HG03521 (cell line): Measurements from ENCODE around the gene PHLPP1.
"Not testable (repeated sequence)": the region's sequence is repeated elsewhere in the genome, so short reads cannot be mapped to it uniquely, and the experiment has no call there.

Experiments
- ATAC-seq: cut with Tn5 transposase; IDR thresholded peaks from one replicate; pipeline ENCODE4 v1.9.1; 2021; ENCODE audit warnings: mild to moderate bottlenecking, moderate library complexity; ENCODE audit not compliant: unreplicated experiment

PHLPP1 gene

GRCh38 chr18:62880673-62881364 is 165.5 kb downstream of the PHLPP1 start:
- ATAC-seq = no peak

DNA sequence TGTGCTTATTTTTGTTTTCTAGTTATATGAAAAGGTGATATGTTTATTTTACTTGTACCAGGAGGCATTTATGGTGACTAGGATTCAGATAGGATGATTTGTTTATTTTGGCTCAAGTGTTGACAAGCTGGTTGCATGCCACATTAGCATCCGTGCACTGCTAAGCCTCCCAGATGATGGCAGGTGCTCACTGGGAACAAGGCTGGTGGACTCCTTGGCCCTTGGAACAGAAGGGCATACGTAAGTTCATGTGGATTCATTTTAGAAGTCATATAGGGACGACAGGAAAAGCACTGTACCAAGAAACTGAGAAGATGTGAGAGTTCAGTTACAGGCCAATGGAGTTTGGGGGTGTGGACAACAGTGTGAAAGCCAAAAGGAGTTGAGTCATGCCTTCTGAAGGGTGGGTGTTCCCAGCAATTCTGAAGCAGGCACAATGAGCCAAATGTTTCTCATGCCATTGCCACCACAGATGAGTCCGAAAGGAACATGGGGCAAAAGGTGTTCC is 166.2 kb downstream of the PHLPP1 start:
- ATAC-seq = no peak

- no peak for ATAC-seq
Observed at GRCh38 chr18:62883937-62884735, 168.8 kb downstream of the PHLPP1 start.

- no peak for ATAC-seq
Observed at GRCh38 chr18:62885804-62886203, 170.5 kb downstream of the PHLPP1 start.

- no peak for ATAC-seq
Observed at GRCh38 chr18:62894681-62895390, 179.5 kb downstream of the PHLPP1 start.

DNA sequence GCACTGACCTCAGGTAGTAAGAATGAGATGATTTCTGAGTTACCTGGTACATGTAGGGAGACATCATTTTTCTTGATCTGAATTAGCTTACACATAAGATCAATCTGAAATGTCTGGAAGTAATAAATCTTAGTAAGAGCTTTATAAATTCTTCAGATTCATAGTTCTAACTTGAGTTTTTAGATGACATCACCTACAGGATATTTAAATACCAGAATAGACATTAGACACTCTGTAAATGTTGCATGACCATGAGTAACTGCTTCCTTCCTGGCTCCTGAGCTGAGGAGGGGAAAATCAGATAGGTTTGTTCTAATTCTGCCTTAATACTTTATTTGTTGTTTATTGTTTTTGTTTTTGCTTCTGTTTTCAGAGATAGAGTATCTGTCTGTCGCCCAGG is 181.8 kb downstream of the PHLPP1 start:
- no peak for ATAC-seq

DNA sequence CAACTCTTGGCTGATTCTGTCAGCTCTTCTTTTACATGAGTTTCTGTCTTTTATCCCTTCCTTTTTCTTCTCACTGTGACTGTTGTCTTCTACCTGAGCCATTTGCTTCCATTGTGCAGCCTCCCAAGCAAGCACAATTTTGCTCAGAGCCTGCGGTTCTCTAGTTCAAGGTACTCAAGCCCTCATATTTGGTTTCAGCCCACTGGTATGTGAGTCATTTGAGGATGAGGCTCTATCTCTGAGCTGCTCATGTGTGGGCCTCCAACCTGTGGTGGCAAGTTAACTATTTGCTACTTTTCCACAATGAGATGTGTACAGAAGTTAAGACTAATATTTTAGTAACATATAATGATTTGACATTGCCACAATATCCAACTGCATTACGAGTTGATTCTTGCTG is 183.0 kb downstream of the PHLPP1 start:
- ATAC-seq = no peak

- ATAC-seq = no peak
Observed at GRCh38 chr18:62899534-62899933, 184.2 kb downstream of the PHLPP1 start.

DNA sequence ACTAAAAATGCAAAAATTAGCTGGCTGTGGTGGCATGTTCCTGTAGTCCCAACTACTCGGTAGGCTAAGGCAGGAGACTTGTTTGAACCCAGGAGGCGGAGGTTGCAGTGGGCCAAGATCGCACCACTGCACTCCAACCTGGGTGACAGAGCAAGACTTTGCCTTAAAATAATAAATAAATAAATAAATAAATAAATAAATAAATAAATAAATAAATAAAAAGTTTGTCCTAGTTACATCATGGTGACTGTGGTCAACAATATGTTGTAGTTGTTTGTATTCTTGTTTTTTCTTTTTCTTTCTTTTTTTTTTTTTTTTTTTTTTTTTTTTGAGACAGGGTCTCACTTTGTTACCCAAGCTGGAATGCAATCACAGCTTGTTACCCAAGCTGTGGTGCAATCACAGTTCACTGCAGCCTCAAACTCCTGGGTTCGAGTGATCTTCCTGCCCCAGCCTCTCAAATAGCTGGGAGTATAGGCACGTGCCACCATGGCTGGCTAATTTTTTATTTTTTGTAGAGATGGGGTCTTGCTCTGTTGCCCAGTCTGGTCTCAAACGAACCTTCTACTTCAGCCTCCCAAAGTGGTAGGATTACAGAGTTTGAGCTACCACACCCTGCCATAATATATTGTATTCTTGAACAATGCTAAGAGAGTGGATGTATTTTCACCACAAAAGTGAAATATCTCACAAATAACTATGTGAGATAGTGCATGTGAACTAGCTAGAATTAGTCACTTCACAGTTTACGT is 185.0 kb downstream of the PHLPP1 start:
- no peak for ATAC-seq

- ATAC-seq = no peak
Observed at GRCh38 chr18:62902776-62903175, 187.4 kb downstream of the PHLPP1 start.

DNA sequence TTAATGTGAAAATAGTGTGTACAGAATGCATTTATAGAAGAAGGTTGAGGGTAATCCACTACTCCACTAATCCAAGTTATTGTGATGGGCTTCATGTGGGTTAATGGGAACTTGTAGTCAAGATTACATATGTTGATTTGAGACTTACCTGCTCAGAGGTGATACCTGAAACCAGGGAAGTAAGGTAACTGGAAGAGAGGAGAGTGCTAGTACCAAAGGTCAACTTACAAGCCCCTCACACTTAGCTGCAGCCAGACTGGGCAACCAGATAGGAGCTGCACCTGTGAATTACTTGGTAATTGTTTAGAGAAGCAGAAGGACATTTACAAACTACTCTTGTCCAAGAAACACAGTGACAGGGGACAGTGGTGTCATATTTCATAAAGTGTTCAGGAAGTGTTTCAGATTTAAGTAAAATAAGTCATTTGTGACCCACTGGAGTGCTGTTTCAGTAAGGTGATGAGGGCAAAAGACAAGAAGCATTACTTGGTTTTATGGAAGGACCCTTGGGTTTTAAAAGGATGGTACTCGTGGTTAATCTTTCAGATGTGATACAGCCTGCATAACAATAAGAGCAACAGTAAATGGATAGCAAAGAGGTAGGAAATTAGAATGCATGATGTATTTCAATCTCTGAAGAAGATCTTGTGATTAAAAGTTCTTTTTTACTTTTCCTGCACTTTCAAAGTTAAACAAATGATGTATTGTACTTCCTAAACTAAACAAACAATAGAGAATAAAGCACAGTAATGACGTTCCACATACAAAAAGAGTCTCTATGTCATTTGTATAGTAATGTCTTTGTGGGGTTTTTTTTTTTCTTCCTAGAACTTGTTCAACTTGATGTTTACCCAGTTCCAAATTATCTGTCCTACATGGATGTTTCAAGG is 189.3 kb downstream of the PHLPP1 start:
- ATAC-seq = no peak

DNA sequence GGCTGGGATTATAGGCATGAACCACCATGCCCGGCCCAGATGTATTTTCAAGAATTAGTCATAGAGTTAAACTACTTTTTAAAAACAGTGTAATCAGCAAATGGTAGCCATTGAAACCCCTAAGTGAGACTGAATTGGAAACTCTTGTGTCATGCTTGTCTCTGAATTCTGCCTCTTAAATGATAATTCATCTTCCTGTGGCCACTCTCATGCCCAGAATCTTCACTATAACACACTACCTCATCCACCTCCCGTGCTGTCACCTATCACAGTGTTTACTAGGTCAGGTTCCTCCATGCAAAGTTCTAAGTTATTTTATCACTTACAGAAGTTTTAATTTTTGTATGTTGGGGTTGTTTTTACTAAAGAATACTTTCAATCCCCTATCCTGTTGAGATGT is 197.5 kb downstream of the PHLPP1 start:
- no peak for ATAC-seq

- not testable (repeated sequence) for ATAC-seq
Observed at GRCh38 chr18:62913824-62914223, 198.5 kb downstream of the PHLPP1 start.

GRCh38 chr18:62914871-62915392 is 199.6 kb downstream of the PHLPP1 start:
- no peak for ATAC-seq

GRCh38 chr18:62918361-62918760 is 203.0 kb downstream of the PHLPP1 start:
- ATAC-seq = no peak

GRCh38 chr18:62919109-62919838 is 203.9 kb downstream of the PHLPP1 start:
- no peak for ATAC-seq

DNA sequence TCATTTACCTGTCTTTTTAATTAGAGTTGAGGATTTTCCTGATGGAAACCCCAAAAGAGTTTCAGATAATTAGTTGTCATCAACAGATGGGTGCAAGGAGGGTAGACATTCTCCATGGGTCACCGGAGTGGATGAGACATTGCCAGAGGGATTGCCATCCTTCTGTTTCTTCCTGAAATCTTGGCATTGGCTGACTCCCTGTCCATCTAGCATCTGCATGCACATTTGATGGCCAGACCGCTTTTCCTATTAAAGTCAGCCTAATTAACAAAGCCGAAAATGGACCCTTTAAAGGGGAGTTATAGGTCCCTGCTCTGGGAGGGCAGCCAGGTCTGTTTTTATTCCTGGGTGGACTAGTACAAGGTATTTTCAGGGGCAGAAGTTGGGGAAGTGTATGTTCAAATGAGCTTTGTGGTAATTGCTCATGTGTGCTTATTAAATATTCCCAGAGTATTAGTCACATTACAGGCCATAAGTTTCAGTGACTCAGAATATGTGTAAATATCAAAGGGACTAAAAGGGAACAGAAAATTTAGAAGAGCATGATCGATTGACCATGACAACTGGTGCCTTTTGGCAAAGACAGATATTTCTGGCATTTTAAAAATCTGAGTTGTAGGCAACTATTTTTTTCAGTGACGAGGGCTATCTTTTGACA is 209.8 kb downstream of the PHLPP1 start:
- ATAC-seq = no peak

DNA sequence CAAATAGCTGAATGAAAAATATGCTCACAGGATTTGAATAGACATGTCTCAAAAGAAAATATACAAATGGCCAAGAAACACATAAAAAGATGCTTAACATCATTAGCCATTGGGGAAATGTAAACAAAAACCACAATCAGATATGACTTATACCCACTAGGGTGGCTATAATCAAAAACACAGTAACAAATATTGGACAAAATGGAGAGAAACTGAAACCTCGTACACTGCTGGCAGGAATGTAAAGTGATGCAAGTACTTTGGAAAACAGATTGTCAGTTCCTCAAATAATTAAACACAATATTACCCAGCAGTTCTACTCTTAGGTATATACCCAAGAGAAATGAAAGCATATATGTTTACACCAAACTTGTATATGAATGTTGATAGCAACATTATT is 213.0 kb downstream of the PHLPP1 start:
- ATAC-seq = no peak
